OCI-LY3 (cell line): Measurements from ENCODE around the gene PLSCR4.

Source experiments
- H2AFZ ChIP-seq: fragments of 200-600, 300-600 bp; shearing (Covaris generic); 2 replicates; pipeline ENCODE4 v1.6.0; 2014; ENCODE audit warnings: antibody characterized with exemption, low read depth, low read length
- H3K27ac ChIP-seq: fragments of 200-600, 300-600 bp; sonication (generic); 2 replicates; pipeline ENCODE4 v1.5.1; 2014; ENCODE audit warnings: mild to moderate bottlenecking, low read length, moderate library complexity, mixed read lengths
- H3K27me3 ChIP-seq: fragments of 200-600, 300-600 bp; sonication (generic); 2 replicates; pipeline ENCODE4 v1.6.1; 2014; ENCODE audit warnings: low read depth, low read length, mixed read lengths
- H3K36me3 ChIP-seq: fragments of 200-600, 300-600 bp; sonication (generic); replicated peaks from 2 replicates; pipeline ENCODE3; 2014; ENCODE audit warnings: low read depth, low read length, mixed read lengths
- H3K4me1 ChIP-seq: fragments of 300-600, 200-600 bp; sonication (generic); 2 replicates; pipeline ENCODE4 v1.6.1; 2014; ENCODE audit warnings: low read length, mixed read lengths
- H3K4me2 ChIP-seq: fragments of 200-600, 300-600 bp; sonication (generic); 2 replicates; pipeline ENCODE4 v1.6.1; 2014; ENCODE audit warnings: low read length, mixed read lengths
- H3K4me3 ChIP-seq: fragments of 300-600, 200-600 bp; sonication (generic); 2 replicates; pipeline ENCODE4 v1.5.1; 2014; ENCODE audit warnings: antibody characterized with exemption, mild to moderate bottlenecking, low read length, moderate library complexity
- H3K79me2 ChIP-seq: fragments of 300-600, 200-600 bp; shearing (Covaris generic); 2 replicates; pipeline ENCODE4 v1.6.1; 2014; ENCODE audit warnings: mild to moderate bottlenecking, low read length, mixed read lengths
- H3K9ac ChIP-seq: fragments of 300-600, 200-600 bp; shearing (Covaris generic); 2 replicates; pipeline ENCODE4 v1.6.0; 2014; ENCODE audit warnings: mild to moderate bottlenecking, low read length, moderate library complexity
- H3K9me3 ChIP-seq: fragments of 200-600, 300-600 bp; shearing (Covaris generic); 2 replicates; pipeline ENCODE4 v1.6.1; 2014; ENCODE audit warnings: low read length, mixed read lengths; ENCODE audit not compliant: insufficient read depth
- H4K20me1 ChIP-seq: fragments of 200-600, 300-600 bp; sonication (generic); 2 replicates; pipeline ENCODE4 v1.6.1; 2016; ENCODE audit warnings: low read length, mixed read lengths; ENCODE audit not compliant: insufficient read depth
- EZH2phosphoT487 ChIP-seq: fragments of 200-600 bp; shearing (Covaris generic); IDR thresholded peaks from 2 replicates; pipeline ENCODE4 v1.6.1; 2018; ENCODE audit warnings: antibody characterized with exemption, mixed run types, low read depth
- TF ChIP-seq, protein P1 (sequence below): fragments of 200-600, 300-600 bp; sonication (generic); IDR thresholded peaks from 2 replicates; pipeline ENCODE4 v1.5.1; 2014; ENCODE audit warnings: antibody characterized with exemption, low read length, low read depth

PLSCR4 gene

DNA sequence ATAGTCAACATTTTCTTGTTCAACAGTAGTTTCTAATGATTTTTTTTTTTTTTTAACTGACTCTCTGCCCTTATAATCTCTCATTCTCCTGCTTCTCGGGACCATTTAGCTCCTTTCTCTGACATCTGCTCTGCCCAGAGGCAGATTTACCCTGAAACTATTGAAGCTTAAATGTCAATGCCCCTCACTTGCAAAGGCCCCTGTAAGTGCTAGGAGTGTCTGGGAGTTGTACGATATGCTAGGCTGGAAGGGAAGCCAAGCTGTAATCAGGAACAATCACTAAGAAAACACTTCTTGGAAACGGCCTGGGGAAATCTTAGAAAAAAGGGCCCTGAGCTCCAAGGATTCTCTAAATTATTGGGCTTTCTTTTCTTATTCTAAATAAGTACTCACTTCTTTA, 84.1 kb downstream of the PLSCR4 start:
- Histone ChIP-seq H3K4me2 (no peak overlapping the region), H3K36me3 (no peaks in the 10 kb centered on the region), H3K27ac (no peak overlapping the region), H3K4me1 (no peaks in the 10 kb centered on the region), H4K20me1 (no peaks in the 10 kb centered on the region), H3K79me2 (no peaks in the 10 kb centered on the region), H3K9me3 (no peaks in the 10 kb centered on the region), H3K9ac (no peak overlapping the region), H2AFZ (peak overlapping the region; percentile 25; the same call in 1 of the 2 replicates), H3K4me3 (no peak overlapping the region), H3K27me3 (no peaks in the 10 kb centered on the region)
- no peak for TF ChIP-seq EZH2phosphoT487
- TF ChIP-seq, protein P1, sequence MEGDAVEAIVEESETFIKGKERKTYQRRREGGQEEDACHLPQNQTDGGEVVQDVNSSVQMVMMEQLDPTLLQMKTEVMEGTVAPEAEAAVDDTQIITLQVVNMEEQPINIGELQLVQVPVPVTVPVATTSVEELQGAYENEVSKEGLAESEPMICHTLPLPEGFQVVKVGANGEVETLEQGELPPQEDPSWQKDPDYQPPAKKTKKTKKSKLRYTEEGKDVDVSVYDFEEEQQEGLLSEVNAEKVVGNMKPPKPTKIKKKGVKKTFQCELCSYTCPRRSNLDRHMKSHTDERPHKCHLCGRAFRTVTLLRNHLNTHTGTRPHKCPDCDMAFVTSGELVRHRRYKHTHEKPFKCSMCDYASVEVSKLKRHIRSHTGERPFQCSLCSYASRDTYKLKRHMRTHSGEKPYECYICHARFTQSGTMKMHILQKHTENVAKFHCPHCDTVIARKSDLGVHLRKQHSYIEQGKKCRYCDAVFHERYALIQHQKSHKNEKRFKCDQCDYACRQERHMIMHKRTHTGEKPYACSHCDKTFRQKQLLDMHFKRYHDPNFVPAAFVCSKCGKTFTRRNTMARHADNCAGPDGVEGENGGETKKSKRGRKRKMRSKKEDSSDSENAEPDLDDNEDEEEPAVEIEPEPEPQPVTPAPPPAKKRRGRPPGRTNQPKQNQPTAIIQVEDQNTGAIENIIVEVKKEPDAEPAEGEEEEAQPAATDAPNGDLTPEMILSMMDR = no peak

DNA sequence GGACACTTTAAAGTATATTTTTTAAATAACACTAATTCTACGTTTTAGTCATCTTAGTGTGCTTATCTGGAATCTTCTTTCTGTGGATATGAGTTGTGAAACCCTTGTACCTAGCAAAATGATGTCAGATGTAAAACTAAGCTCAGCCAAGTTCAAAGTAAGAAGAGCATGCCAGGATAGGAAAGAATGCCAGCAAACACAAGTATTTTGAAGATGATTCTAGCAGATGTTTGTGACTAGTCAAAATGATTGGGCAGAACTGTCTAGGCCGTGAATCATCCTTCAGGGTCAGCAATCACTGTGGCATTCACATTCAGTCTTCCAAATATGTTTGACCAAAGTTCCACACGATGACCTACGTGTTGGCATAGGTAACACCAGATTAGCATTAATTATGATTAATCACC, 84.5 kb downstream of the PLSCR4 start:
- no peaks in the 10 kb centered on the region for H3K79me2 ChIP-seq
- H4K20me1 ChIP-seq = no peaks in the 10 kb centered on the region
- H3K4me2 ChIP-seq = no peak overlapping the region
- no peaks in the 10 kb centered on the region for H3K9me3 ChIP-seq
- no peaks in the 10 kb centered on the region for H3K36me3 ChIP-seq
- H3K4me1 ChIP-seq = no peaks in the 10 kb centered on the region
- no peak overlapping the region for H3K9ac ChIP-seq
- no peak for TF ChIP-seq EZH2phosphoT487
- TF ChIP-seq, protein P1 = no peak
- no peak overlapping the region for H3K27ac ChIP-seq
- H2AFZ ChIP-seq = peak overlapping the region; percentile 25; the same call in 1 of the 2 replicates
- H3K27me3 ChIP-seq = no peaks in the 10 kb centered on the region
- no peak overlapping the region for H3K4me3 ChIP-seq

DNA sequence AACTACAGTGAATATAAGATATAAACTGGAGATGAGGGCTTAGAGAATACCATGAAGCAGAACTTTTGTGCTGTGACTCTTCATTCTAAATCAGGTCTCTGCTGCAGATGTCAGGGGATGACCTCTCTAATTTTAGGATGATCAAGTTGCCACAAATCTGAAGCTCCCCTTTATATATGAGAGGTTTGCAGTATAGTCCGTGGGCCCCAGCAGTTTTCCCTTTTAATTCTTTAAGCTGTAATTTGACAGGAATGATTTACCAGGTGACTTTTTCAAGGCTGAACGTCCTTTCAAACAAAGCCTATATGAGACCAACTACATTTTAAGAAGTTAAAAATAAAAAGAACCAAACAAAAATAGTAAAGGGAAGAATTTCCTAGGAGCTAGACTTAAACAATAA, 85.0 kb downstream of the PLSCR4 start:
- Histone ChIP-seq H3K79me2 (no peaks in the 10 kb centered on the region), H3K4me1 (no peaks in the 10 kb centered on the region)

DNA sequence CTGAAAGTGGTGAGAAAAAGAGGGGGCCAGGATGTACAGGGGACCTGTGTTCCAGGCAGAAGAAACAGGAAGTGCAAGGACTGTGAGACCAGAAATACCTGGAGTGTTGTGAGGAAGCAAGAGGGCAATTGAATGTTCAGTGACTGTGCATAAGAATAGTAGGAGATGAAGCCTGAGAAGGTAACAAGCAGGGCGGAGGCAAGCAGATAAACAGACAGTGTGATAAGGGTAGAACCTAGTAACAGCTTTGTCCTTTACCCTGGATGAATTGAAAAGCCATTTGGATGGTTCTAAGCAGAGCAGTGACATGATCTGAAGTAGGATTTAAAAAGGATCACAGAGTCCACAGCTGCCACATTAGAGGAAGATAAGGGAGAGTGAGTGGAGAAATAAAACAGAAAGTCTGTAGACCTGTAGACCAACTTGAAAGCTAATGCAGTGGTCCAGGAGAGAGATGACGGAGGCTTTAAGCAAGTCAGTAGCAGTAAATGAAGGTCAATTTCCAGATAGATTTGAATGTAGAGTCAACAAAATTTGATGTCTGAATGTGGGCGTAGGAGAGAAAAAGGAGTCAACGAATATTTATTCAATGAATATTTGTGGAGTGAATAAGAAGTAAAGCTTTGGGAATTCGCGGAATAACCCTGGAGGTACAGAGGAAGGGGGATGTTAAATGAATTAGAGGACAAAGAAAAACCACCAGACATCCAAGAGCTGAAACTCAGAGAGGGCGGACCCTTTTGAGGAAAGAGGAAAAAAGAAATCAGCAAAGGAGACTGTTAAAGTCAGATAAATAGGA, 85.7 kb downstream of the PLSCR4 start:
- H4K20me1 ChIP-seq = no peaks in the 10 kb centered on the region
- H3K4me1 ChIP-seq = no peaks in the 10 kb centered on the region
- no peaks in the 10 kb centered on the region for H3K9me3 ChIP-seq
- no peak overlapping the region for H3K27ac ChIP-seq
- TF ChIP-seq EZH2phosphoT487 = no peak
- TF ChIP-seq, protein P1 = no peak
- no peak overlapping the region for H3K4me2 ChIP-seq
- H2AFZ ChIP-seq = no peak overlapping the region
- no peaks in the 10 kb centered on the region for H3K79me2 ChIP-seq
- no peaks in the 10 kb centered on the region for H3K27me3 ChIP-seq
- no peak overlapping the region for H3K9ac ChIP-seq
- H3K36me3 ChIP-seq = no peaks in the 10 kb centered on the region
- no peak overlapping the region for H3K4me3 ChIP-seq

More for the DNA sequence above, 85.0 kb downstream of the PLSCR4 start:
- Histone ChIP-seq H3K9me3 (no peaks in the 10 kb centered on the region), H2AFZ (no peak overlapping the region), H3K27ac (no peak overlapping the region), H3K36me3 (no peaks in the 10 kb centered on the region), H3K27me3 (no peaks in the 10 kb centered on the region), H3K4me3 (no peak overlapping the region), H3K4me2 (no peak overlapping the region), H4K20me1 (no peaks in the 10 kb centered on the region), H3K9ac (no peak overlapping the region)
- no peak for TF ChIP-seq EZH2phosphoT487
- TF ChIP-seq, protein P1 = no peak
